BLaER1 treated with 17β-estradiol and CSF1 and Interleukin-3, amounts not matched to agents 10 nM and 100 nM (cell line): ENCODE results near the gene TCL1A.

Experiments
- H3K27ac ChIP-seq, 11 experiments: shearing (Covaris generic); formaldehyde crosslinking; 2 replicates each; pipeline ENCODE4 v1.8.1; 2022
- H3K27me3 ChIP-seq, 11 experiments: shearing (Covaris generic); formaldehyde crosslinking; 2 replicates each; pipeline ENCODE4 v1.8.1; 2022
- H3K36me3 ChIP-seq, 11 experiments: shearing (Covaris generic); formaldehyde crosslinking; 2 replicates each; pipeline ENCODE4 v1.8.1; 2022
- H3K4me1 ChIP-seq, 10 experiments: shearing (Covaris generic); formaldehyde crosslinking; 2 replicates each; pipeline ENCODE4 v1.8.1; 2022
- H3K4me2 ChIP-seq, 11 experiments: shearing (Covaris generic); formaldehyde crosslinking; 2 replicates each; pipeline ENCODE4 v1.8.1; 2022
- H3K4me3 ChIP-seq, 10 experiments: shearing (Covaris generic); formaldehyde crosslinking; 2 replicates each; pipeline ENCODE4 v1.8.1; 2022
- H3K9ac ChIP-seq, 11 experiments: shearing (Covaris generic); formaldehyde crosslinking; 2 replicates each; pipeline ENCODE4 v1.8.1; 2022
- H3K9me3 ChIP-seq, 11 experiments: shearing (Covaris generic); formaldehyde crosslinking; replicated peaks in 1 of 11; 2 replicates each; pipeline ENCODE4 v1.8.1; 2022
- H4K20me1 ChIP-seq, 11 experiments: shearing (Covaris generic); formaldehyde crosslinking; 2 replicates each; pipeline ENCODE4 v1.8.1; 2022
- Cebpa-rat ChIP-seq, 11 experiments: shearing (Covaris generic); IDR thresholded peaks; 2 replicates each; pipeline ENCODE4 v1.8.1; 2022

Gene TCL1A

DNA sequence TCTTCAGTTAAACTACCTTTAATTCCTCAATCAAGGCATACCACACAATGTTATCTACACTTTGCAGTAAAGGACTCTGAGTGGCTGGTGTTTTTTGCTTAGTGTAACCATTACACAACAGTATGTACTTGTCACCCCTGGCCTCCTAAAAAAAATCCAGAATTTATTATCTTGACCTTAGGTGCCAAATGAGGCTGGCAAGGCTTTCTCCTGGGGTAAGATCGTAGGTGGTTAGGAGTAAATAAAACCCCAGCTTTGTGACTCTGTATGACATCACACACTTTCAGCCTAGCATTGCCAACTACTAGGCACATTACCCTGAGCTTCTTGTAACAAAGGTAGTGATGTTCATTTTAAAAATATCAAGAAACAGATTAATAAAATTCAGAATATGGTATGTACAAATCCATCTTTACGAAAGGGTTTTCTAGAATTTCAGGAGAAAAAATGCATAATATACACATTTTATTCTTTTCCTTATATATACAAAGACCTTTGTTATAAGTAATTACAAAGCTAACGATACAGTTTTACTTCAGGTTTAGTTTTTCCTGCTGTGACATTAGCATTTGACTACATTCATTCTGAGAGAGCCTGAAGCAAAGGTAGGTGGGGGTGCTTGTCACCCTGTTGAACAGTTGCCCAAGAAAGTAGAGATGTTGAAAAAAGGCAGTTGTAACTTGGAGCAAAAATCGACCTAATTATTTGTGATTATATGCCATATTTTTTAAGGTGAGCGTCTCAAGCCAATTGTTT is 13.5 kb downstream of the TCL1A start:
- TF ChIP-seq Cebpa-rat (IDR thresholded peaks at IDR 0.05) = no peak
- H3K27me3 ChIP-seq = no peaks in the 10 kb centered on the region
- no peaks in the 10 kb centered on the region for H4K20me1 ChIP-seq
- H3K4me3 ChIP-seq = peak overlapping the region in 1 of 10 experiments; percentile 36; a peak in 1 of 20 replicates
- H3K36me3 ChIP-seq = no peaks in the 10 kb centered on the region
- H3K27ac ChIP-seq = peak overlapping the region in 8 of 11 experiments; percentile 70 to 91 (median 85); a peak in 16 of 22 replicates
- H3K9ac ChIP-seq = peak overlapping the region in 6 of 11 experiments; percentile 56 to 77 (median 72); a peak in 9 of 22 replicates
- peak overlapping the region in 10 of 11 experiments; percentile 63 to 93 (median 84); a peak in 18 of 22 replicates for H3K4me2 ChIP-seq
- no peaks in the 10 kb centered on the region; a peak in 1 of 22 replicates for H3K9me3 ChIP-seq
- peaks cover 64 to 100% (median 95%) of the 10 kb centered on the region in 10 experiments for H3K4me1 ChIP-seq

DNA sequence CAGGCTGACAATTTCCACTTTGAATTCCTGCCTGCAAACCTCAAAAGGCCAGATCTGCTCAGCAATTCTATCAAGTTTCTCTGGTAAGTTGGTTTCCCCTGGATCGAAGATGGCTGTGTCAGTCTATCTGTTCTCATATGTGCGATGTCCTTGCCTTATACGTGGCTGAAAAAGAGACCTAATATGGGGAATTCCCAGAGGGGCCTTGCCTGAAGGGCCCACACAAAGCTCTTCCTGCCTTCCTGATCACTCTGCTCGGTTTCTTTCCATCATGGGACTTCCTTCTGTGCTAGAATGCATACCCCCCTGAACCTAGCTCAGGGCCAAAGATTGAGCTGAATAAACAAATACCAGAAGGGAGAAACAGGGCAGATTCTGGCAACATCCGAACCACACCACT is 14.5 kb downstream of the TCL1A start:
- Histone ChIP-seq H3K9ac (peak overlapping the region in 10 of 11 experiments; percentile 12 to 77 (median 60); a peak in 16 of 22 replicates), H3K9me3 (no peaks in the 10 kb centered on the region; a peak in 1 of 22 replicates), H3K27me3 (no peaks in the 10 kb centered on the region), H3K4me3 (peak overlapping the region in 3 of 10 experiments; percentile 2 to 36 (median 16); a peak in 4 of 20 replicates), H3K36me3 (no peaks in the 10 kb centered on the region), H3K27ac (peak overlapping the region in 10 of 11 experiments; percentile 29 to 91 (median 82); a peak in 20 of 22 replicates), H3K4me1 (peaks cover 72 to 100% (median 96%) of the 10 kb centered on the region in 10 experiments), H4K20me1 (no peaks in the 10 kb centered on the region), H3K4me2 (peak overlapping the region; percentile 62 to 93 (median 82))
- TF ChIP-seq Cebpa-rat (IDR thresholded peaks at IDR 0.05) = no peak

DNA sequence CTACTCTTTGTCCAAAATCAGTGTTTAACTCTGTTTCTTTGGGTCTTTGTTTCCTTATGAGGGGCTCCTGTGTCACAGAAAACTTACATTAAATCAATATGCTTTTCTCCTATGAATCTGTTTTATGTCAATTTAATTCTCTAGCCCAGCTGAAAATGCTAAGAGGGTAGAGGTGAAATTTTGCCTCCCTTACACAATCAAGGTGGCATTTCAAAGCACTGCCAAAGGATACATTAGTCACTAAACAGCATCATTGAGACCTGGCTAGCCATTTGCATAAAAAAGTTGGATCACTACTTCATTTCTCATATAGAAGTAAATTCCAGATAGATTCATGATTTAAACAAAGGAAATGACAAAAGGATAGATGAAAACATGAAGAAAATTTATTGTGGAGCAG is 15.6 kb downstream of the TCL1A start:
- Histone ChIP-seq H3K27me3 (no peaks in the 10 kb centered on the region), H3K4me2 (peak overlapping the region; percentile 46 to 93 (median 82); a peak in 21 of 22 replicates), H4K20me1 (no peaks in the 10 kb centered on the region), H3K4me1 (peaks cover 72 to 100% (median 96%) of the 10 kb centered on the region in 10 experiments), H3K4me3 (peak overlapping the region in 2 of 10 experiments; percentile 16 to 36; a peak in 5 of 20 replicates), H3K9ac (peak overlapping the region in 8 of 11 experiments; percentile 31 to 77 (median 67); a peak in 14 of 22 replicates), H3K9me3 (no peaks in the 10 kb centered on the region; a peak in 1 of 22 replicates), H3K27ac (peak overlapping the region in 9 of 11 experiments; percentile 6 to 91 (median 84); a peak in 17 of 22 replicates), H3K36me3 (no peaks in the 10 kb centered on the region)
- no peak for TF ChIP-seq Cebpa-rat (IDR thresholded peaks at IDR 0.05)

DNA sequence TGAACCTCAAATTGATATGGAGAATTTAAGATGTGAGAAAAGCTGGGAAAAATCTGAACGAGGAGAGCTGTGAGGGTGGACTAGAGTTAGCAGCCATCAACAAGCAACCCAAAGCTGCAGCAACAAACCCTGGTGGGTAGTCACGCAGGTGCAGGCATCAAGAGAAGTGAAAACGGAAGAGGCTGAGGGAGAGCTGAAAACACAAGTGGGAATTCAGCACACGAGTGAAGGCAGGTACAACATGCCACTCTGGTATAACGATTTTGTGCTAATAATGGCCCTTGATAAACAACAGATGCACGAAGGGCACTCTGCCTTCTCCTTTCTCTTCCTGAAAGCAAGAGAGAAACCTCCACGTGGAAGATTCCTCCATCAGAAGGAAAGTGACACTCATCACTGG is 16.2 kb downstream of the TCL1A start:
- H3K9me3 ChIP-seq = no peaks in the 10 kb centered on the region; a peak in 1 of 22 replicates
- TF ChIP-seq Cebpa-rat (IDR thresholded peaks at IDR 0.05) = no peak
- peak overlapping the region in 4 of 10 experiments; percentile 4 to 36 (median 16); a peak in 6 of 20 replicates for H3K4me3 ChIP-seq
- H3K4me2 ChIP-seq = peak overlapping the region; percentile 46 to 93 (median 82)
- H4K20me1 ChIP-seq = no peaks in the 10 kb centered on the region
- H3K4me1 ChIP-seq = peaks cover 72 to 100% (median 97%) of the 10 kb centered on the region in 10 experiments
- no peaks in the 10 kb centered on the region for H3K27me3 ChIP-seq
- H3K27ac ChIP-seq = peak overlapping the region in 9 of 11 experiments; percentile 6 to 91 (median 84); a peak in 17 of 22 replicates
- H3K36me3 ChIP-seq = no peaks in the 10 kb centered on the region
- peak overlapping the region in 8 of 11 experiments; percentile 31 to 77 (median 67); a peak in 14 of 22 replicates for H3K9ac ChIP-seq

DNA sequence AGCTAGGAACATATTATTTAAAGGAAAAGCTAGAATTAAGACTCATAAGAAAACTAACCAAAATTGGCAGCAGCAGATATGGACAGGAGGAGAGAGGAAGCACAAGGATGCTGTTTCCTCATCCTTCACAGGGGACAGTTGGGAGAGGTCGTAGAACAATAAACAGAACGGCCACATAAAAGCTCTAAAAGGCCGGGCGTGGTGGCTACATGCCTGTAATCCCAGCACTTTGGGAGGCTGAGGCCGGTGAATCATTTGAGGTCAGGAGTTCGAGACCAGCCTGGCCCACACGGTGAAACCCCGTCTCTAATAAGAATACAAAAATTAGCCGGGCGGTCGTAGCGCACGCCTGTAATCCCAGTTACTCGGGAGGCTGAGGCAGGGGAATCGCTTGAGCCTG is 17.2 kb downstream of the TCL1A start:
- no peaks in the 10 kb centered on the region for H3K36me3 ChIP-seq
- peak overlapping the region; percentile 63 to 93 (median 82); a peak in 21 of 22 replicates for H3K4me2 ChIP-seq
- H4K20me1 ChIP-seq = no peaks in the 10 kb centered on the region
- peak overlapping the region in 8 of 11 experiments; percentile 24 to 79 (median 68); a peak in 14 of 22 replicates for H3K9ac ChIP-seq
- no peaks in the 10 kb centered on the region; a peak in 1 of 22 replicates for H3K27me3 ChIP-seq
- H3K9me3 ChIP-seq = no peaks in the 10 kb centered on the region
- TF ChIP-seq Cebpa-rat (IDR thresholded peaks at IDR 0.05) = no peak
- peak overlapping the region in 9 of 11 experiments; percentile 12 to 91 (median 84); a peak in 17 of 22 replicates for H3K27ac ChIP-seq
- H3K4me3 ChIP-seq = peak overlapping the region in 4 of 10 experiments; percentile 4 to 36 (median 19); a peak in 4 of 20 replicates
- H3K4me1 ChIP-seq = peaks cover 71 to 100% (median 99%) of the 10 kb centered on the region in 10 experiments

DNA sequence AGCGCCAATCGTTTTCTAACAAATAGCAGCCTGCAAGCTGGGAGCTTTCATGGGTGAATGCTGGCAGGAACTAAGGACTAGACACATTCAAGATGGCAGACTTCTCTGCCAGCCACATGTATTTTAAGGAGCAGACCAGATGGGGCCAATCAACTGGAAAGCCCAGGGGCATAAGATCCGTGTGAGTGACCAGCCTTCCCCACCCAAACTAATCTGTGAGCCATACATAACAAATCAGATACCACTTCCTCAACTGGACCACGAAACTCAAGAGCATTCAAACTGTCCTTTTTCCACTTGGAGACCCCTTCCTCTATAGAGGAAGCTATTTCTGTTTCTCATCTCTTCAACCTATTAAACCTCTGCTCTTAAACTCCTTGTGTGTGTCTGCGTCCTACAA is 18.0 kb downstream of the TCL1A start:
- no peak for TF ChIP-seq Cebpa-rat (IDR thresholded peaks at IDR 0.05)
- Histone ChIP-seq H3K9me3 (no peaks in the 10 kb centered on the region), H3K4me2 (peak overlapping the region; percentile 63 to 93 (median 82)), H3K27me3 (no peaks in the 10 kb centered on the region; a peak in 1 of 22 replicates), H3K4me1 (peaks cover 71 to 100% (median 100%) of the 10 kb centered on the region in 10 experiments), H4K20me1 (no peaks in the 10 kb centered on the region), H3K36me3 (no peaks in the 10 kb centered on the region), H3K9ac (peak overlapping the region in 8 of 11 experiments; percentile 24 to 79 (median 68); a peak in 14 of 22 replicates), H3K4me3 (peak overlapping the region in 3 of 10 experiments; percentile 4 to 36 (median 16); a peak in 1 of 20 replicates), H3K27ac (peak overlapping the region in 9 of 11 experiments; percentile 12 to 91 (median 84); a peak in 18 of 22 replicates)

DNA sequence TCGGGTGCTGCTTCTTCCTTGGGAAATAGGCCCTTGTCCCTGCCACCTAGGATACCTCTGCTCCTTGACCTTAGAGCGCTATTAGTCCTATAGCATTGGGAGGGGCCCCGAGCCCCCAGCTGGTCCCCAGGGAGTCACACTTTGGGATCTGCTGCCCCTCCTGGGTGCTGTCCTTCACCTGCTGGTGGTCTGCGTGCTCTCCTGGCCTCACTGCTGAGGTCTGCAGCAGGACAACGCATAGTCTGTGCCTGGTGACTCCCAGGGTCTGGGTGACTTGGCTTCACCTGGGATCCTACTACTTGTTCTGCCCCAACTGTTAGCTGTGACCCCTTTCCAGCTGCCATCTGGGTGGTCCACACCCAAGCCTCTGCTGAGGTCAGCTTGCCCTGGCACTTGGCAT is 18.9 kb downstream of the TCL1A start:
- Histone ChIP-seq H3K36me3 (no peaks in the 10 kb centered on the region), H3K9me3 (no peaks in the 10 kb centered on the region), H3K9ac (peak overlapping the region in 6 of 11 experiments; percentile 60 to 79 (median 74); a peak in 11 of 22 replicates), H3K4me3 (peak overlapping the region in 1 of 10 experiments; percentile 1; a peak in 1 of 20 replicates), H3K4me1 (peaks cover 75 to 100% (median 99%) of the 10 kb centered on the region in 10 experiments), H3K27me3 (no peaks in the 10 kb centered on the region; a peak in 1 of 22 replicates), H3K4me2 (peak overlapping the region; percentile 63 to 93 (median 82)), H4K20me1 (no peaks in the 10 kb centered on the region), H3K27ac (peak overlapping the region in 10 of 11 experiments; percentile 4 to 91 (median 82); a peak in 17 of 22 replicates)
- no peak for TF ChIP-seq Cebpa-rat (IDR thresholded peaks at IDR 0.05)

DNA sequence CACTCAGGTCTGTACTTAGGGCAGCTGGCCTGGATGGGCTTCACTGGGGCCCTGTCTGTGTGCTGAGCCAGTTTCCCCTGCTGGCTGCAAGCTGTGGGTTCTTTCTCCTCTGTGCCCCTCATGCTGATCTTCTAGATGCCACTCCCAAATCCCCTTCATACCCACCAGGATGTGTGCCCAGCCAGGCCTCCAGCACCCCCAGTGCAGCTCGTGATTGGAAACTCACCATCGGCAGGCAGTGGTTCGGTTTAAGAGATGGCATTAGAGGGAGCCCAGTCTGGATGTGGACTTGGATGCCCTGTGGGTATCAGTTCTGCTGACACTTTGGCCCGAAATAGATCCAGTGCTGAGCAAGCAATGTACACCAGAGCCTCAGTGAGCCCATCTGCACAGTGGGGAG is 21.8 kb downstream of the TCL1A start:
- Histone ChIP-seq H3K9ac (peak overlapping the region in 4 of 11 experiments; percentile 61 to 76 (median 70); a peak in 7 of 22 replicates), H3K27me3 (no peaks in the 10 kb centered on the region; a peak in 1 of 22 replicates), H3K36me3 (no peaks in the 10 kb centered on the region), H4K20me1 (no peaks in the 10 kb centered on the region), H3K9me3 (no peaks in the 10 kb centered on the region), H3K4me2 (peak overlapping the region in 10 of 11 experiments; percentile 50 to 93 (median 84); a peak in 17 of 22 replicates), H3K4me1 (peaks cover 50 to 80% (median 71%) of the 10 kb centered on the region in 10 experiments), H3K4me3 (no peak overlapping the region), H3K27ac (peak overlapping the region in 8 of 11 experiments; percentile 56 to 91 (median 85); a peak in 14 of 22 replicates)
- TF ChIP-seq Cebpa-rat (IDR thresholded peaks at IDR 0.05) = no peak
